GM18873 (cell line): ENCODE measurements around the gene MGMT.

Experiments used
- ATAC-seq: cut with Tn5 transposase; IDR thresholded peaks from one replicate; pipeline ENCODE4 v1.9.1; 2021; ENCODE audit warnings: mild to moderate bottlenecking, moderate library complexity, moderate number of reproducible peaks; ENCODE audit not compliant: unreplicated experiment, low FRiP score

MGMT gene

DNA sequence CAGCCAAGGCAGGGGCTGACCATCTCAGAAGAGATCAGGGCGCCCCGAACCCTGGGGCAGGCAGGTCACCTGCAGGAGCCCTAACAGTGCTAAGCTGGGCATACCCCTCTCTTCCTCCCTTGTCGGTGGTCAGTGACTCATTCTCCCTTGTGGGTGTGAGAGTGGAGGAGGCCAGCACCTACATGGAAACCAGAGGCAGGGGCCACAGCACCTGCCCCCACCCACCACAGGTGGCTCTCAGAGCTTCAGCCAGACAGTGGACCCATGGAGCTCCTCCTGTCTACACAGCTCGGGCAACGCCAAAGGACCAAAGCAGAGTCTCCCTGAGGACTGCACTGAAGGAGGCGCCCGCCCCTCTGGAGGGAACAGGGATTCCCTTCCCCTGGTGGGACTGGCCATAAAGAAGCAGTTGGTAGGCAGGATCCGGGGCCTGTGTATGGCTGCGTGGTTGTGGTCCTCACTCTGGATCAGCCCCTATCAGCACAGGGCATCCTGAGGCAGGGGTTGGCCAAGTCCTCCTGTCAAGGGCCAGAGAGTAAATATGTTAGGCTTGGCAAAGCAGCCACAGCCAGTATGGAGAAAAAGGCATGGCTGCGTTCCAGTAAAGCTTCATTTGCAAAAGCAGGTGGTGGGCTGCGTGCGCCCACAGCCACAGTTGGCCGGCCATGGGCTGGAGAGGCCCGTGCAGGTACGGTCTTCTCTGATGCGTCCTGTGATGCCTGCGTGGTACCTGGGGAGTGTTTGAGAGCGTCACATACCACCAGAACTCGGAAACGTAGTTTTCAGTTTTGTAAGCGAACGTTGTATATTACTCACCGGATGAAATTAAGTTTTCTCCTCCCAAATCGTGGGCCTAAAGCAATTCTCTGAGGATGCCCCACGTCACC lies 298.9 kb downstream of the MGMT start:
- no peak for ATAC-seq

DNA sequence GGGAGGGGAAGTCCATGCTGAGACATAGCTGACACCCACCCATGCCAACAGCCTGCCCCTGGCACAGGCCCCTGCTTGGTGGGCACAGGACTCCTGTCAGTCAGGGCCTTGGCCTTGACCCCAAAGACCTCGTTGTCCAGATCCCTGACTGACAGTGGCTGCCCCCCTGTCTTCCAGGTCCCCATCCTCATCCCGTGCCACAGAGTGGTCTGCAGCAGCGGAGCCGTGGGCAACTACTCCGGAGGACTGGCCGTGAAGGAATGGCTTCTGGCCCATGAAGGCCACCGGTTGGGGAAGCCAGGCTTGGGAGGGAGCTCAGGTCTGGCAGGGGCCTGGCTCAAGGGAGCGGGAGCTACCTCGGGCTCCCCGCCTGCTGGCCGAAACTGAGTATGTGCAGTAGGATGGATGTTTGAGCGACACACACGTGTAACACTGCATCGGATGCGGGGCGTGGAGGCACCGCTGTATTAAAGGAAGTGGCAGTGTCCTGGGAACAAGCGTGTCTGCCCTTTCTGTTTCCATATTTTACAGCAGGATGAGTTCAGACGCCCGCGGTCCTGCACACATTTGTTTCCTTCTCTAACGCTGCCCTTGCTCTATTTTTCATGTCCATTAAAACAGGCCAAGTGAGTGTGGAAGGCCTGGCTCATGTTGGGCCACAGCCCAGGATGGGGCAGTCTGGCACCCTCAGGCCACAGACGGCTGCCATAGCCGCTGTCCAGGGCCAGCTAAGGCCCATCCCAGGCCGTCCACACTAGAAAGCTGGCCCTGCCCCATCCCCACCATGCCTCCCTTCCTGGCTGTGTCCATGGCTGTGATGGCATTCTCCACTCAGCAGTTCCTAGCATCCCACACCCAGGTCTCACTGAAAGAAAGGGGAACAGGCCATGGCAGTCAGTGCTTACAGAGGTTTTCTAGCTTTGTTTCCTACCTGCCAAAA lies 299.8 kb downstream of the MGMT start:
- ATAC-seq: no peak

DNA sequence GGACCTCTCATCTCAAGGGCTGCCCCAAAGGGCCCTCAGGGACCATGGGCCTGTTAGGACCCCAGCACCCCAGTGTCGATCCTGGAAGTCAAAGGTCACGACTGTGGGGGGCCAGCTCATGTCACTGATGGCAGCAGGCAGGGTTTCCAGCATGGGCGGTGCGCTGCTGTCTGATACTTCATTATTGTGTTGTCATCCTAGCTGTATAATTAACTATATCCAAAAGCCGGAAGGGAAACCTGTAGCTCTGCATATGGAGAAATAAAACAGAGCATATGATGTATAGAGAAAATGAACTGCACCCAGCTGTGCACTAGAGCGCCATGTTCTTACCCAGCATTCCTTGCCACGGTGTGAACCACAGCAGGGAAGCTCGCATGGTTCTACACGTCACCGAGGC lies 300.7 kb downstream of the MGMT start:
- no peak for ATAC-seq

DNA sequence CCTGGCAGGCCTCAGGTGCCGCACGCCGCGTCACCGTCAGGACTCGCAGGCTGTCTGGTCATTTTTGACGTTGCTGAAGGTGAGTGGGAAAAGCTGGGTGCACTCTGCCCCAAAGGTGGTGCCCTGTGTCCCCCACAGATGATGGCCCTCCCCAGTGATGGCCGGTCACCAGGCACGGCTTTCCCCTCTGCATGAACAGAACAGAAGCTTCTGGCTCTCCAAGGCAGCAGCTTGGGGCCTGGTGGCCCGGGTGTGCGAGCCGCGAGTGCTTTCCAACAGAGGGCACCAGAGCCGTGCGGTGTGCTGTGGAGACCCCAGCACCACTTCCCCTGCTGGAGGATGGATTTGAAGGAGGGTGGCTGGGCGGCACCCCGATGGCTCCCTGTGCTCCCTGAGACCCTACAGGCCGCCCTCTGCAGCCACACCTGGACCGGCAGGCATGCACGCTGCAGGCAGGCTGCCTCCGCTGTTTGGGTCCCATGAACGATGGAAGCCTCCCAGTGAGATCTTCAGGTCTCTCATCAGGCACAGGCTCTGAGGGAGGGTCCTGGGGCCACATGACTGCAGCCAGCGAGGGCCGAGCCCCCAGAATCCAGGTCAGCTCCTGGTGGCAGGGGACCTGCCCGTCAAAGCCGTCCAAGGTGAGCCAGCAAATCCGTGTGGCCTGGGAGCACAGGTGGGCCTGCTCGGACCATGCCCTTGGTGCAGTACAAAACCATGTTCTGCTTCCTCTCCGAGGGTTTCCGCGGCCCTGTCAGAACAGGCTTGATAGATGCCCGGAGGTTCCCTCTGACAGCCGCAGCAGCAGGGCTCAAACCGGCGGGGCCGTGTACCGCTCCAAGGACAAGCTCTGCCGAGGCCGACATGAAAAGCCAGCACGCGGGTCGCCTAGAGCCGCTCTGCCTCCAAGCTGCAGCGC lies 301.7 kb downstream of the MGMT start:
- no peak for ATAC-seq

DNA sequence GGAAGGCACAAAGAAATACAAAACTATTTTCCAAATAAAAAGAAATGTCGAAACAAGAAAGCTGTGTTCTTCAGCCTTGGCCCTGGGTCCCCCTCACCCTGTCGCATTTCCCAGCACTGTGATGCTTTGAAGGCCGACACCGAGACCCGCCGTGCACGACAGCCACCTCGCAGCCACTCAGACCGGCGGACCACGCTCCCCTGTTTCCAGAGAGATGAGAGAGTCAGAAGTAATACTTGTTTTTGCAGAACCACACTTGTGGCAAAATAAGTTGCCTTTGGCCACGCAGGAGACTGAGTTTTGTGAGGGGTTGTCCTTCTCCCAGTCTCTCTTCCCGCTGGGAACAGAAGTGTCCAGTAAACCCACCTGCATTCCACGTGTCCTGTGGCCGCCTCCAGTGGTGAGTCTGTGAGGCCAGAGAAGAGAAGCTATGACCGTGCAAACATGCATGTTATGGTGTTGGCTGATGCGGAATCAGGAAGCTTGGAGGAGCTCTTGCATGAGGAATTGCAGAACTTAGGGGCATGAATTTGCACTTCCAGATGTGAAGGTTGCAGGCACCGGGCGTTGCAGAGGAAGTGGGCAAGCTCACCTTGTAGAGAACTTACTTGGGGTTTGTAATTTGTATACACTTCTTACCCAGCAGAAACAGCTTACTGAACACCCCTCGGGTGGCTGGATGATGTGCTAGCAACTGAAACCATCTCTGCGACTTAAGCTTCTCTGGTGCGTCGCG lies 302.5 kb downstream of the MGMT start:
- ATAC-seq: no peak

DNA sequence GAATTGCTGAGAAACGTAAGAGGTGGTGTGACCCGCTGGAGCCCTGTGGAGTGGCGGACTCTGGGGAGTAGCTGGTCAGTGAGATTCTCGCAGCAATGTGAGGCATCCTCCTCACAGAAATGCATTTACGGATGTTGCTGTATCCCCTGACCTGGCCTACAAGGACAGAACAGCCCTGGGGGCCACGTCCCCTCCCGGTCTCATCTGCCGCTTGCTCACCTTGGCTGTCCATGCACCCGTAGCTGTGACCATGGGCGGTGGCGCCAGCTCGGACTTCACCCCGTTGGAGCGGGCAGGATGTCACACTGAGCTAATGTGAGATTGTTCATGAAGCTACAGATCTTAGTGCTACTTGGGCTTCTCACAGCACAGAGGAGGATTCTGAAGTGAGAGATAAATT lies 303.2 kb downstream of the MGMT start:
- ATAC-seq: no peak

DNA sequence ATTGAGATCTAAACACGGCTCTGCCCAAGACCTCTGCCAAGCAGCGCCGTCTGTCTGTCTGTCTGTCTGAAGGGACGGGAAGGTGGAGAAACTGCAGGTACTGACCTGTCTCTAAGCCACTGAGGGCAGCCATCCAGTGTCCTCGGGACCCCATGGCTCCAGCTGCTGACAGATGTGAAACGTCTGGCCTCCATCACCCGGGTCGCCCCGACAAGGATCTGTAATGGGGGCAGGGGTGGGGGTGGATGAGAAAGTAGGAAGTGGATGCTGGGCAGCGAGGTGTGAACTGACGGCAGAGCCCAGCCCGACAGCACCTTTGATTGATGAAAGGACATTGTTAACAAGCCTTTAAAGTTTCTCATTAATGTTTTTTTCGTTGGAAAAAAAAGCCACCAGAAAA lies 304.0 kb downstream of the MGMT start:
- ATAC-seq: no peak

DNA sequence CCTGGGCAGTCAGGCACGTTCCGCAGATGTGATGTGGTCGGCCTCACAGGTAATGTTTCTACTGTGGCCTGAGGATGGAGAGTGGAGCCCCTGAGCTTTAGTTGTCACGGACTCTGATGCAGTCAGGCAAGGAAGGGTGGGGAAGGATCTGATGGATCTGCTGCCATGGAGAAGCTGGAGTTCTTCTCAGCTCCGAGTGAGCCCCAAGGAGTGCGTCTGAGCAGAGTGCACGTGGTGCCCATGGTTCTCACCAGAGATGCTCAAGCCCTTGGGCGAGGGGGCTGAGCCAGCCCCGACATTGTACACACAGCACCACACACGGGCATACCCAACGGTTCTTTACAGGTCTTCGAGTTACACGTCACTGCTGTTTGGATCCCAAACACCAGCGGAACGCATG lies 304.5 kb downstream of the MGMT start:
- no peak for ATAC-seq

DNA sequence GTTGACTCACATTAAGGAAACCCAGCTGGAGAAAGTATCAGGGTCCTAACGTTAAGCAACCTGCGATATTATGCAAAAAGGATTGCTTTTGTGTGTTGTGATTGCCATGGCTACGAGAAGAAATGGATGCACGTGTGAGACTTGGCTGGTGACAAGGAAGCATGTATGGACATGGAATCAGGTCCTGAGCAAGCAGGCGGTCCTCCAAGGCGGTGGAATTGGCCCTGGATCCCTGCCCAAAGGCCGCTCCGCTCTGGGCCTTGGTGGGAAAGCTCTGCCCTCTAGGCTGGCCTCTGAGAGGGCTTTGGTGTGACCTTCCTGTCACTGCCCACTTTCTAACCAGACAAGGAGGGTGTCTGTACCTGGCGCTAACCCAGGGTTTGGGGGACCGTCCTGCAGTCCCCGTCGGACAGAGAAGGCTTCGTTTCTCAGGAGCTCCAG lies 305.0 kb downstream of the MGMT start:
- no peak for ATAC-seq

DNA sequence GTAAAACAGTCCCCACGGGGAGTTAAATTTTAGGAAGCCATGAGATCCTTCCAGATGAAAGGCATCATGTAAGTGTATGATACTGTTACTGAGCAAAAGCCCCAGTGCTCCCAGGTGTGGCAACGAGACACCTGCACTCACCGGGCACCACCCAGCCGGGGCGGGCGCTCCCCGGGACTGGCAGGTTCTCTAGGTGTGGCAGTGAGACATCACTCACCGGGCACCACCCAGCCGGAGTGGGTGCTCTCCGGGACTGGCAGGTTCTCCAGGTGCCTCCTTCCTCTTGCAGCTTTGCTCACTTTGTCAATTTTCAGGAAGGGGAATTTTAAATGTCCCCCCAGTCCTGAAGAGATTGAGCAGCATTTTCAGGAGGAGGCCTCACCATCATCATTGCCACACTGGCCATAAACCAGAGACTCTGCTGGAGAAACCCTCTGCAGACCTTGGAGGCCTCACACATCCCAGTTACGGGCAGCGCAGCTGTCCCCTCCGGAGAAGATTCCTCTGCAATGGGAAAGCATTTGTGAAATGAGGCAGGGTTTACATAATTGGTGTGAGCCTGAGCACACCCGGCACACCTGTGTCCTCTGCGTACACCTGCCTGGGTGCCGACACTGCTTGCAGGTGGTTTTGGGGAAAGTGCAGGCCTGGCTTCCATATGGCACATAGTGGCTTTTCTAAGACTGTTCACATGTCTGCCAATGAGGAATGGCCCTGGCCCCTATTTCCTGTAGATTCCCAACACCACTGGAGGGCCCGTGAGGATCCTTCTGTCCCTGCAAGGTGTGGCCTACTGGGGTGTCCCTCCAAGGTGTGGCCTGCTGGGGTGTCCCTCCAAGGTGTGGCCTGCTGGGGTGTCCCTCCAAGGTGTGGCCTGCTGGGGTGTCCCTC lies 305.7 kb downstream of the MGMT start:
- ATAC-seq: no peak

DNA sequence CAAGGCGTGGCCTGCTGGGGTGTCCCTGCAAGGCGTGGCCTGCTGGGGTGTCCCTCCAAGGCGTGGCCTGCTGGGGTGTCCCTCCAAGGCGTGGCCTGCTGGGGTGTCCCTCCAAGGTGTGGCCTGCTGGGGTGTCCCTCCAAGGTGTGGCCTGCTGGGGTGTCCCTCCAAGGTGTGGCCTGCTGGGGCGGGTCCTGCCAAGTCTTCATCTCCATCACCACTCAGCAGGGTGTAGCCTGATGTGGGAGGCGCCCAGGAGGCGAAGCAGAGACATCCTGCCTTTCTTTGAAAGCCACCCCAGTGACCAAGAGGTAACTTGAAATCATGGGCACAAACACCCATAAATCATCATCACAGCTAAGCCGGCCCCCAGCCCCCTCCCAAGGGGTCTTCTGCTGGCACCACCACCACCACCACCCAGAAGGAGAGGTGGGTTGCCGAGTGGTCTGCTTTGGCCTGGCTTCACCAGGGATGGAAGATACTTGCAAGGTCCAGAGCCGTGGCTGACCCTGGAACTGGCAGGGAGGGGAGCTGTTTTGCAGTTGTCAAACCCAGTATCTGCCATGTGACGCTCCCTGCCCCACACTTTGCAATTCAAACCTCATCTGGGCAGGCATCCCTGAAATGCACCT lies 306.4 kb downstream of the MGMT start:
- no peak for ATAC-seq

DNA sequence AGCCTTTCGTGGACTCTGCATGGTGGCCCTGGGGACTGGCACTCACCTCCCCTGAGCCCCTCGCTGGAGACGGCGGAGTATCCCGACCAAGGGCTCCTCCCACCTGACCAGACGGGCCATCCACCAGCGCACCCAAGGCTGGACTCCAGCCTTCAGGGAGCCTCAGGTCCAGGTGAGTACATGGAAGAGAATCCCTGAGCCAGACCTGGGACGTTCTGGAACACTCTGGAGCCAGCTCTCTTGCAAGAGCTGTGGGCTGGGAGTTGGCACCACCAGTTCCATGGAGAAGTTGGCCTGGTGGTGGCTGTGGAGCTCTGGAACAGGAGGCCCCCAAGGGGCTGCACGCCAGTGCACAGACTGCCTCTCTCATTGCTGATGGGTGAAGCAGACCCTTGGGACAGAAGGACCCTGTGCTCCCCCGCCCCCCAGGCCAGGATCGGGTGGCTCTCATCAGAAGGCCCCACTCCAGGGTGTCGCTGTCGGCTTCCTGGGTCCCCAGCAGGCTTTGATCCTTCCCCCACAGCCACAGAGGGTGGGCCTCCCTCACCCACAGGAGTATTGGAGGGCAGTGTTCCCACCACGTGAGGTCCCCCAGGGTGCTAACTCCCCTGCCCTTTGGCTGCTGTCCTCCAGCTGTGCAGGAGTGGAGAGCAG lies 307.2 kb downstream of the MGMT start:
- ATAC-seq: no peak

DNA sequence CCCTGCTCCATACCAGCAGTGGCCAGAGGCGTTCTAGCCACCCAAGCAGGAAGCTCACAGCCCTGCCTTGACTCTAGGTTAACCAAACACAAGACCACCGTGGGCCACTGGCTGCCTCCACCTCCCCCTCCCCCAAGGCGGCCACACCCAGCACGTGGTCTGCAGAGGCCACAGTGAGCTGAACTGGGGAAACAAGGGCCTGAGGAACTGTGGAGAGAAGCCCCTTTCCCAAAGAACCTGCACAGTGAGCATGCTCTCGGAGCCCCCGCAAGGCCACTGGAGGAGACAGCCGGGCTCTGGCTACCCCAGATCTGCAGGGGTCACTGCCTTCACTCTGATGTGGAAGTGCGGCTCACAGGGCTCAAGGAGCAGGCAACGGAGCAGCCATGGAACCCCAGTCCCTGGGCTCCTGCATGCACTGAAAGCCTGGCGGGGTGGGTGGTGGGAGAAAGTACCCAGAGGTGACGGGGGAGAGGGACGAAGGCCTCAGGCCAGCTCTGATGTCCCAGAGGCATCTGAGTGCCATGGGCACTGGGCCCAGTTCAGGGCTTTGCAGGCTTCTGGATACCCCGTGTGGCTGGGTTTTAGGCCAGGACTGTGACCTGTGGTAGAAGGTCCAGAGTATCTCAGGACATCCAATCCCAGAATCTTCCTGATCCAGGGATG lies 307.8 kb downstream of the MGMT start:
- ATAC-seq: no peak

DNA sequence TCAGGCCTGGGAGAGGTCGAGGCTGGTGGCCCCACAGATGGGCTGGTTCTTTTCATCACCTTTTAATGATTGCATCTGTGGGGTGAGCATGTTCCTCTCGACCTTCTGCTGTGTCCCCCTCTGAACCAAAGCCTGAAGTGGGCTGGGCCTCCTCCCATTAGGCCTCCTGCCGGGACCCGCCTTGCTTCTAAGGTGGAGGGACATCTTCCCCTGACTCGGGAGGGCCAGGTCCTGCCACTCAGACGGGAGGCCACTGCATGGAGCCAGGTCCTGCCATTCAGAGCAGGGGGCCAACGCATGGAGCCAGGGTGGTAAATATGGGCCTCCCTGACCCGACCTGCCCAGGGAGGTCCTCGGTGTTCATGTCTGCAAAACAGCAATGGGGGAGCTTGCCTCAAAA lies 308.6 kb downstream of the MGMT start:
- no peak for ATAC-seq

DNA sequence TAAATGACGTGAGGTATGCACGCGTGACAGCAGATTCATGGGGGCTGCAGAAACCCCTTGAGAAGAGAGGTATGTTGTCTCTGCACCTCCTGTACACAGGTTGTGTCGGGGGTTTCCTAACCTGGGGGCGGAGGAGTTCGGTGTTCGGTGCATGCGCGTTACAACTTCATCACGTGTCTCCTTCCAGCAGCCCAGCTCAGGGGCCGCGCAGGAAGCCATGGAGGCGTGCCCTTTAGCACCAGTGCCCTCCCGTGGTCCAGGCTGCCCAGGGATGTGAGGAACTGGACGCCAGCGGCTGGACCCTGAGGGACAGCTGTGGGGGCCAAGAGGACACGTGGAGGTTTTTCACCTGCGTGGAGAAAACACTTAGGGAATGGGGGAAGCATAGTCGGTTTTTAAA lies 310.6 kb downstream of the MGMT start:
- ATAC-seq: no peak

DNA sequence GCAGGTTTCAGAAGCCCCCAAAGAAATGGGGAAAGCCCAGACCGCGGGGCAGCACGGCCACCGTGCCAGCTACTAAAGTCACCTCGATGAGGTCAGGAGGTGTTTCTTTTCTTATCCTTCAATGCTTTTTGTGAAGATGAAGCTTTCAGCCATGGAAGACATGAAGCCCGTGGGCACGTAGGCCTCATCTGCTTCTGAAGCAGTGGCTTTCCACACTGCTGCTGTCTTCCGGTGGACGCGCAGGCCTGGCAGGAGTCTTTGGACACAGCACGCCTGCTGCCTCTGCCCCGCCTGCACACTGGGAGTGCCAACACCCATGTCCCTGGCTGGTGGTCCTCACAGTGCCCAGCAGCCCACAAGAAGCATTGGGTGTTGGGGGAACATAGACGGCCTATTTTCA lies 311.5 kb downstream of the MGMT start:
- no peak for ATAC-seq
